ENCODE data around the gene APP. TPM values are rescaled to one million over a fixed set of nuclear protein-coding genes. Genes with fewer than 3 reads are reported as not detected.

The APP gene
- total RNA-seq, 1 experiment from 2014 or later: 266 TPM

GRCh38 chr21:25862112-25862511 lies 308.5 kb downstream of the APP start:
- ChIA-PET CTCF (interaction anchor here (0.5 to 0.7 kb wide), 2 partner anchors 72 to 221 kb away, joined by 3 to 6 read pairs; no protein-coding TSS in a partner anchor), POLR2A (ENCODE audit: unreplicated experiment) (no interaction called here)
- no peaks in the 10 kb centered on the region for H3K27me3 ChIP-seq (ENCODE audit: low read length)
- no peaks in the 10 kb centered on the region for H3K4me1 ChIP-seq (ENCODE audit: insufficient read depth, low read length)
- no peaks in the 10 kb centered on the region for H3F3A ChIP-seq (ENCODE audit: low read length, unreplicated experiment)
- DNase-seq (no peak), ATAC-seq (no peak)
- no peaks in the 10 kb centered on the region for H3K9me3 ChIP-seq (ENCODE audit: low read length)
- H4K20me1 ChIP-seq (ENCODE audit: low read length): no peaks in the 10 kb centered on the region
- no peak overlapping the region for H3K9ac ChIP-seq (ENCODE audit: low read length)
- no peak overlapping the region for H3K4me2 ChIP-seq (ENCODE audit: low read length)
- intact Hi-C loops (cut with micrococcal nuclease): loop anchor here (1.0 to 10.0 kb wide), 3 partner anchors 72 to 254 kb away; partner anchors contain the start of genes ATP5PF and GABPA
- TF ChIP-seq EZH2phosphoT487 (IDR thresholded peaks at IDR 0.05; ENCODE audit: borderline replicate concordance, low read length) (no peak), EZH2 (IDR thresholded peaks at IDR 0.05; ENCODE audit: low read length, unreplicated experiment) (no peak), CTCF (conservative IDR thresholded peaks at IDR 0.05; ENCODE audit: low read depth, low read length) (no peak)
- no peak overlapping the region for H3K4me3 ChIP-seq (ENCODE audit: low read length)
- no peaks in the 10 kb centered on the region for H3K9me2 ChIP-seq (replicated peaks; ENCODE audit: low read length)
- no peak overlapping the region for H2AFZ ChIP-seq (ENCODE audit: low read length)
- H3K36me3 ChIP-seq (ENCODE audit: low read depth, low read length): no peaks in the 10 kb centered on the region
- BruUV-seq (replicated peaks): no TSS peak
- H3K27ac ChIP-seq (ENCODE audit: low read length): no peak overlapping the region
- no peaks in the 10 kb centered on the region for H3K79me2 ChIP-seq (ENCODE audit: low read length)

GRCh38 chr21:25859235-25859929 lies 311.2 kb downstream of the APP start:
- H3K4me3 ChIP-seq (ENCODE audit: low read length): no peak overlapping the region
- POLR2A ChIA-PET (ENCODE audit: unreplicated experiment): no interaction called here
- no peaks in the 10 kb centered on the region for H3K79me2 ChIP-seq (ENCODE audit: low read length)
- H3K9me3 ChIP-seq (ENCODE audit: low read length): no peaks in the 10 kb centered on the region
- H3K9ac ChIP-seq (ENCODE audit: low read length): no peak overlapping the region
- no peaks in the 10 kb centered on the region for H4K20me1 ChIP-seq (ENCODE audit: low read length)
- H3K9me2 ChIP-seq (replicated peaks; ENCODE audit: low read length): no peaks in the 10 kb centered on the region
- H3F3A ChIP-seq (ENCODE audit: low read length, unreplicated experiment): no peaks in the 10 kb centered on the region
- CTCF ChIA-PET: no interaction called here
- no TSS peak for BruUV-seq (replicated peaks)
- no peak overlapping the region for H2AFZ ChIP-seq (ENCODE audit: low read length)
- TF ChIP-seq EZH2 (IDR thresholded peaks at IDR 0.05; ENCODE audit: low read length, unreplicated experiment) (no peak), CTCF (conservative IDR thresholded peaks at IDR 0.05; ENCODE audit: low read depth, low read length) (no peak)
- ATAC-seq (no peak), DNase-seq (no peak)
- no peaks in the 10 kb centered on the region for H3K36me3 ChIP-seq (ENCODE audit: low read depth, low read length)
- no peak overlapping the region for H3K4me2 ChIP-seq (ENCODE audit: low read length)
- H3K27ac ChIP-seq (ENCODE audit: low read length): no peak overlapping the region
- no peaks in the 10 kb centered on the region for H3K27me3 ChIP-seq (ENCODE audit: low read length)
- no peaks in the 10 kb centered on the region for H3K4me1 ChIP-seq (ENCODE audit: insufficient read depth, low read length)
- intact Hi-C loops (cut with micrococcal nuclease): no loop called here

GRCh38 chr21:25858325-25858724 lies 312.2 kb downstream of the APP start:
- H3K27me3 ChIP-seq (ENCODE audit: low read length): no peaks in the 10 kb centered on the region
- H3F3A ChIP-seq (ENCODE audit: low read length, unreplicated experiment): no peaks in the 10 kb centered on the region
- no peak for ATAC-seq
- H3K9me2 ChIP-seq (replicated peaks; ENCODE audit: low read length): no peaks in the 10 kb centered on the region
- no peaks in the 10 kb centered on the region for H3K79me2 ChIP-seq (ENCODE audit: low read length)
- no peak overlapping the region for H3K4me3 ChIP-seq (ENCODE audit: low read length)
- TF ChIP-seq EZH2phosphoT487 (IDR thresholded peaks at IDR 0.05; ENCODE audit: borderline replicate concordance, low read length) (no peak), EZH2 (IDR thresholded peaks at IDR 0.05; ENCODE audit: low read length, unreplicated experiment) (no peak), CTCF (conservative IDR thresholded peaks at IDR 0.05; ENCODE audit: low read depth, low read length) (no peak)
- POLR2A ChIA-PET (ENCODE audit: unreplicated experiment): interaction anchor here (0.6 kb wide), 1 partner anchor 114 kb away, joined by 5 read pairs; no protein-coding TSS in a partner anchor
- no TSS peak for BruUV-seq (replicated peaks)
- H2AFZ ChIP-seq (ENCODE audit: low read length): no peak overlapping the region
- DNase-seq: no peak
- CTCF ChIA-PET: no interaction called here
- H3K9me3 ChIP-seq (ENCODE audit: low read length): no peaks in the 10 kb centered on the region
- no peaks in the 10 kb centered on the region for H3K4me1 ChIP-seq (ENCODE audit: insufficient read depth, low read length)
- no peaks in the 10 kb centered on the region for H3K36me3 ChIP-seq (ENCODE audit: low read depth, low read length)
- intact Hi-C loops (cut with micrococcal nuclease): no loop called here
- H3K4me2 ChIP-seq (ENCODE audit: low read length): no peak overlapping the region
- H3K27ac ChIP-seq (ENCODE audit: low read length): no peak overlapping the region
- H3K9ac ChIP-seq (ENCODE audit: low read length): no peak overlapping the region
- H4K20me1 ChIP-seq (ENCODE audit: low read length): no peaks in the 10 kb centered on the region

All from PC-3 (cell line).